Measurements from ENCODE around the gene TXLNB. TPM values are rescaled to one million over a fixed set of nuclear protein-coding genes. Genes with fewer than 3 reads are reported as not detected.

TXLNB gene
- total and polyA plus RNA-seq, 2 of the 13 experiments (the other 11 are each of a cell fraction or from before 2014, with no cell fraction given), result not detected

DNA sequence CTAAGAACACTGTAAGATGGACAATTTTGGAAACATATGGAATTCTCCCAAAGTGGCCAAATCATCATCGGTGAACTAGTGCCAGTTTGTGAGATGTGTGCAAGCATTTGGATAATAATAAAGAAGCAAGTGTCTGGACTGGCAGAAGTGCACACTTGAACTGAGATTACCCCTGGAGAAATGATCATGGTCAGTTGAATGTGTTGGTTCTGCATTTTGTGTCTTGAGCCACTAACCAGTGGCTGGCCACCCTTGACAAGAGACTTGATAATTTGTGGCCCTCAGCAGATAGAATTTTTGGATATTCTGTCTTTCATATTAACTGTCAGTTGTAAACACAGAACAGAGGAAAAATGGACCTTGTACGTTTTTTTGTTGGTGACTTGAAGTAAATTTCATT lies 45.2 kb upstream of the TXLNB start:
- Histone ChIP-seq H3K27me3 (ENCODE audit: control insufficient read depth in 1 of 2, insufficient read depth in 2 of 2, low read length in 2 of 2) (no peaks in the 10 kb centered on the region), H3K4me3 (replicated peaks in 1 of 3; ENCODE audit: insufficient read depth in 1 of 3, low read depth in 2 of 3, low read length in 3 of 3) (no peak overlapping the region), H3K9ac (ENCODE audit: insufficient read depth, low read depth, low read length) (no peak overlapping the region), H3K36me3 (replicated peaks in 1 of 2; ENCODE audit: control insufficient read depth in 1 of 2, insufficient read depth in 2 of 2, low read length in 2 of 2) (no peaks in the 10 kb centered on the region), H3K27ac (ENCODE audit: extremely low read length, insufficient read depth, low read length) (no peak overlapping the region), H3K4me2 (ENCODE audit: low read depth, low read length) (no peak overlapping the region), H4K20me1 (ENCODE audit: insufficient read depth, low read length) (no peaks in the 10 kb centered on the region), H2AFZ (ENCODE audit: low read length) (no peak overlapping the region), H3K79me2 (ENCODE audit: insufficient read depth, low read length) (no peaks in the 10 kb centered on the region), H3K4me1 (ENCODE audit: insufficient read depth, low read length) (no peaks in the 10 kb centered on the region), H3K9me3 (ENCODE audit: low read length) (no peaks in the 10 kb centered on the region)
- TF ChIP-seq KAT7 (CRISPR knock-in tag; IDR thresholded peaks at IDR 0.05; ENCODE audit: borderline replicate concordance) (no peak), ZNF552 (CRISPR knock-in tag; IDR thresholded peaks at IDR 0.05; ENCODE audit: borderline replicate concordance) (no peak)
- CTCF ChIA-PET (ENCODE audit: low intra/inter-chr PET ratio, low total read pairs), result no interaction called here
- BruUV-seq (replicated peaks), result no TSS peak
- DNase-seq (ENCODE audit: low spot score) (no peak), ATAC-seq (no peak), FAIRE-seq (no peak)
- WGBS (ENCODE audit: low lambda C conversion rate), result 20% methylated on average over 2 of the region's 2 CpGs
- intact Hi-C loops (cut with micrococcal nuclease; ENCODE audit: unreplicated experiment), result no loop called here
- in situ Hi-C loops (cut with HindIII; ENCODE audit: extremely low pct_ligation_motif_present, low pct_unique_long_range_greater_than_20kb), result no loop called here
- POLR2A ChIA-PET, result no interaction called here

DNA sequence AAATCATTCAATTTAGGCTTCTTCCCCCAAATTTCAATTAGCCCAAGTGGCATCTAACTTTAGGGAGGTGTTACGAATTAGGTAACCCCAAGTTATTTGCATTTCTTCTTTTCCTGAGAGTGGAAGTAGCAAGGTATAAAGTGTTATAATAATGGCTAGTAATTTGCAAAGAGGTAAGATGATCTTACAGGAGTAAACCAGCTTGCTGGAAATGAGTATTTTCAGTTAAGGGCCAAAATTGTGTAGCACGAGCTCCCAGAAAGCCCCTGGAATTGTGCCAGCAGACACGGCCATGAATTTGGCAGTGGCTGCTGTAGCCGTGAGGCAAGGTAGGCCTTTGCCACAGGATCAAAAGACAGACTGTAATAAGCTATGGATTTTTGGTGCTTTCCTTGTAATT lies 44.7 kb upstream of the TXLNB start:
- ATAC-seq, result no peak
- no peaks in the 10 kb centered on the region for H3K9me3 ChIP-seq (ENCODE audit: low read length)
- H3K9ac ChIP-seq (ENCODE audit: insufficient read depth, low read depth, low read length), result no peak overlapping the region
- no peak overlapping the region for H3K4me2 ChIP-seq (ENCODE audit: low read depth, low read length)
- H2AFZ ChIP-seq (ENCODE audit: low read length), result no peak overlapping the region
- no peak for FAIRE-seq
- in situ Hi-C loops (cut with HindIII; ENCODE audit: extremely low pct_ligation_motif_present, low pct_unique_long_range_greater_than_20kb) (no loop called here), intact Hi-C loops (cut with micrococcal nuclease; ENCODE audit: unreplicated experiment) (no loop called here)
- H3K4me3 ChIP-seq (replicated peaks in 1 of 3; ENCODE audit: insufficient read depth in 1 of 3, low read depth in 2 of 3, low read length in 3 of 3), result no peak overlapping the region
- H3K27me3 ChIP-seq (ENCODE audit: control insufficient read depth in 1 of 2, insufficient read depth in 2 of 2, low read length in 2 of 2), result no peaks in the 10 kb centered on the region
- no TSS peak for BruUV-seq (replicated peaks)
- no peaks in the 10 kb centered on the region for H3K4me1 ChIP-seq (ENCODE audit: insufficient read depth, low read length)
- no peaks in the 10 kb centered on the region for H3K36me3 ChIP-seq (replicated peaks in 1 of 2; ENCODE audit: control insufficient read depth in 1 of 2, insufficient read depth in 2 of 2, low read length in 2 of 2)
- no peaks in the 10 kb centered on the region for H4K20me1 ChIP-seq (ENCODE audit: insufficient read depth, low read length)
- no peak for DNase-seq (ENCODE audit: low spot score)
- H3K27ac ChIP-seq (ENCODE audit: extremely low read length, insufficient read depth, low read length), result no peak overlapping the region
- 6% methylated on average over 4 of the region's 4 CpGs for WGBS (ENCODE audit: low lambda C conversion rate)
- H3K79me2 ChIP-seq (ENCODE audit: insufficient read depth, low read length), result no peaks in the 10 kb centered on the region
- CTCF ChIA-PET (ENCODE audit: low intra/inter-chr PET ratio, low total read pairs), result no interaction called here
- no peak for TF ChIP-seq RCOR2 (CRISPR knock-in tag; IDR thresholded peaks at IDR 0.05)
- TF ChIP-seq ZNF75D (CRISPR knock-in tag; IDR thresholded peaks at IDR 0.05; ENCODE audit: borderline replicate concordance), result no peak
- TF ChIP-seq ZFP36L2 (CRISPR knock-in tag; IDR thresholded peaks at IDR 0.05), result no peak
- no peak for TF ChIP-seq PPARG (CRISPR knock-in tag; conservative IDR thresholded peaks at IDR 0.05)
- TF ChIP-seq JUN (CRISPR knock-in tag; IDR thresholded peaks at IDR 0.05), result no peak
- TF ChIP-seq NR2F2 (IDR thresholded peaks at IDR 0.05; ENCODE audit: borderline replicate concordance, low read depth), result no peak
- no peak for TF ChIP-seq ZNF768 (CRISPR knock-in tag; IDR thresholded peaks at IDR 0.05)
- no peak for TF ChIP-seq TARDBP (CRISPR knock-in tag; IDR thresholded peaks at IDR 0.05)
- TF ChIP-seq NCOR1 (IDR thresholded peaks at IDR 0.05; ENCODE audit: borderline replicate concordance, low read length), result no peak
- POLR2A ChIA-PET, result no interaction called here

All from HepG2 (cell line).